ENCODE results near the gene RAD51AP2.
"Not testable (repeated sequence)": the region's sequence is repeated elsewhere in the genome, so short reads cannot be mapped to it uniquely, and the experiment has no call there.

RAD51AP2 gene

DNA sequence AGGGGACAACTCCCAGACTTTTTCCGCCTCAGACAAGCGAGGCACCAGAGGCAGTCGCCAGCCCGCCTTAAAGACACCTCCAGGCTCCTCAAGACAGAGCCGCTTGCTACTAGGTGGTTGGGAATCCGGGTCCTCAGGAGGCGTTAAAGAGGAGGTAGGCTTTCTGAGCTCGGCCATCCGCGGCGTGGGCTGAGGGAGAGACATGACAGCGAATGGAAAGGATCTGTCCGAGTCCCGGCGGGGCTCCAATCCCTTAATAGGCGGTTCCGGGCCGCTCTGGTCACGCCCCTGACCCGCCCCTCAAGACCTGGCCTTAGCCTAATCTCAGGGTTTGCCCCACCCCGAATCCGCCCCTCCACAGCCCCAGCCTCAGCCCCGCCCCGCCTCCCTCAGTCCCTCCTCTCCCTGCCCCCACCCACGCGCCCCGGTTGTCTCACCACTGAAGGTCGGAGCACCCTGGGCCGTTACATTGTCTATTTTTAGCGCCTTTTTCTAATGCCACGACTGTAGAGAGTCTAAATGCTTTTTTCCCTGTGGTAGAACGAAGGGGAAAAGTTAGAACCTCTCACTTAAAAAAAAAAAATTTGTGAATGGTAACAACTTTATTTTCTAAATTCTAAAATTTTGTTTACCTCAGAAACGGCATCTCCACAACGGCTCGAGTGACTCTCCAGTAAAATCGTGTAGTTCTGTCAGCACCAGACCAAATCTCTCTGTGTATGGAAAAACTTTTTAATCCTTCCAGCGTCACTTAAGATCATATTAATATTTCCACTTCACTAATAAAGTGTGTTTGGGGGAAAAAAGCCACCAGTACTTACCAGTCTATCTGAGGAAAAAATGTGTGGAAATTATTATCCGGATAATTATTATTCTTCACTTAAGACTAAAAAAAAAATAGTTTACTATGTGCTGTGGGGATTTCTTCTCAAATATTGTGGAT is at the start of gene RAD51AP2:
Gene RAD51AP2 (minus strand): TSS at position 229 of the 943 bp plus-strand sequence. CDS start 25 bp downstream, at position 204.
- TF ChIP-seq, protein P1, sequence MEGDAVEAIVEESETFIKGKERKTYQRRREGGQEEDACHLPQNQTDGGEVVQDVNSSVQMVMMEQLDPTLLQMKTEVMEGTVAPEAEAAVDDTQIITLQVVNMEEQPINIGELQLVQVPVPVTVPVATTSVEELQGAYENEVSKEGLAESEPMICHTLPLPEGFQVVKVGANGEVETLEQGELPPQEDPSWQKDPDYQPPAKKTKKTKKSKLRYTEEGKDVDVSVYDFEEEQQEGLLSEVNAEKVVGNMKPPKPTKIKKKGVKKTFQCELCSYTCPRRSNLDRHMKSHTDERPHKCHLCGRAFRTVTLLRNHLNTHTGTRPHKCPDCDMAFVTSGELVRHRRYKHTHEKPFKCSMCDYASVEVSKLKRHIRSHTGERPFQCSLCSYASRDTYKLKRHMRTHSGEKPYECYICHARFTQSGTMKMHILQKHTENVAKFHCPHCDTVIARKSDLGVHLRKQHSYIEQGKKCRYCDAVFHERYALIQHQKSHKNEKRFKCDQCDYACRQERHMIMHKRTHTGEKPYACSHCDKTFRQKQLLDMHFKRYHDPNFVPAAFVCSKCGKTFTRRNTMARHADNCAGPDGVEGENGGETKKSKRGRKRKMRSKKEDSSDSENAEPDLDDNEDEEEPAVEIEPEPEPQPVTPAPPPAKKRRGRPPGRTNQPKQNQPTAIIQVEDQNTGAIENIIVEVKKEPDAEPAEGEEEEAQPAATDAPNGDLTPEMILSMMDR (IDR thresholded peaks at IDR 0.05; ENCODE audit: insufficient read depth, low read length, missing control alignments) = no peak
- DNase-seq (ENCODE audit: low read depth, low spot score) = peak; percentile 1
- ChIA-PET POLR2A (no interaction called here), CTCF (no interaction called here)
- peak within 1 kb of the TSS; percentile 57 for H3K4me3 ChIP-seq (ENCODE audit: low read depth, low read length)

DNA sequence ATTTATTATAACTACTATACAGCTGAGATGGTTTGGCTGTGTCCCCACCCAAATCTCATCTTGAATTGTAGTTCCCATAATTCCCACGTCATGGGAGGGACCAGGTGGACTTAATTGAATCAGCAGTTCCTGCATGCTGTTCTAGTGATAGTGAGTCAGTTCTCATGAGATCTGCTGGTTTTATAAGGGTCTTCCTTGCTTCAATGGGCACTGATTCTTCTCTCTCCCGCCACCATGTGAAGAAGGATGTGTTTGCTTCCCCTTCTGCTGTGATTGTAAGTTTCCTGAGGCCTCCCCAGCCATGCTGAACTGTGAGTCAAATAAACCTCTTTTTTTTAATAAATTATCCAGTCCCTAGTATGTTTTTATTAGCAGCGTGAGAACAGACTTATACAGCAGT is 47.5 kb upstream of the RAD51AP2 start:
- DNase-seq (ENCODE audit: low read depth, low spot score); CTCF ChIA-PET: not testable (repeated sequence)

DNA sequence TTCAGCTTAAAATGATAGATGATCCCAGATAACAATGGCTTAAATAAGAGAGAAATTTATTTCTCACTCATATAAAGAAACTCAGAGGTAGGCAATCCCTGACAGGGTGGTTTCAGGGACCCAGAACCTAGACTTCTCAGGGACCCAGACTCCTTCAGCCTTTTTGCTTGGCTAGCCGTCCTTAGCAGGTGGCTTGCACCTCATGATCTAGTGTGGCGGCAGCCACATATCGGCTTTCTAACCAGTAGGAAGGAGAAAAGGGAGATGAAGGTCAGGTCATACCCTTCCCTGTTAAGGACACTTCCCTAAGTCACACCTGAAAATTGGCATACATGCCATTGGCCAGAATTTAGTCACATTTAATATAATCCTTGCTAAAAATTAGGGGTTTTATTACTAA is 40.6 kb upstream of the RAD51AP2 start:
- no peak overlapping the region for H3K4me3 ChIP-seq (ENCODE audit: low read depth, low read length)
- TF ChIP-seq, protein P1 (IDR thresholded peaks at IDR 0.05; ENCODE audit: insufficient read depth, low read length, missing control alignments) = no peak
- ChIA-PET CTCF (interaction anchor here (1.2 kb wide), 1 partner anchor 15 kb away, joined by 3 read pairs; no protein-coding TSS in a partner anchor), POLR2A (no interaction called here)
- DNase-seq (ENCODE audit: low read depth, low spot score) = no peak

More for the DNA sequence above, 47.5 kb upstream of the RAD51AP2 start:
- H3K4me3 ChIP-seq (ENCODE audit: low read depth, low read length); POLR2A ChIA-PET: not testable (repeated sequence)

DNA sequence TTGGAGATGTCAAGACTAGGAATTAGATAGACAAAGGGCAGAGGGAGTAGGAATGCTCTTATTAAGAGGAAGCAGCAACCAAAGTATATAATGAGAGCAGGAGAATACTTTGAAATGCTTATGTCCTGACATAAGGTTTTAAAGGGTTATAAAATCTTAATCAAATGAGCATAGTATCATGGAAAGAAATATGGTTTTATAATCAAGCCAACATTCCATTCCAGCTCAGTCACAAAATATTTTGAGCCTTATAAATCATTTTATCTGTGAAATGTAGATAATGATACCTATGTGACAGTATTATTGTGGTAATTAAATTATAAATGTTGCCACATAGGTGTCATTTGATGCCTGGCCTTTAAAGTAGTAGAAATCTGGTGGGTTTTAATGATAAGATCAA is 39.8 kb upstream of the RAD51AP2 start:
- TF ChIP-seq, protein P1 (IDR thresholded peaks at IDR 0.05; ENCODE audit: insufficient read depth, low read length, missing control alignments) = no peak
- H3K4me3 ChIP-seq (ENCODE audit: low read depth, low read length) = no peak overlapping the region
- ChIA-PET CTCF (interaction anchor here (1.2 kb wide), 1 partner anchor 14 kb away, joined by 3 read pairs; no protein-coding TSS in a partner anchor), POLR2A (no interaction called here)
- no peak for DNase-seq (ENCODE audit: low read depth, low spot score)

DNA sequence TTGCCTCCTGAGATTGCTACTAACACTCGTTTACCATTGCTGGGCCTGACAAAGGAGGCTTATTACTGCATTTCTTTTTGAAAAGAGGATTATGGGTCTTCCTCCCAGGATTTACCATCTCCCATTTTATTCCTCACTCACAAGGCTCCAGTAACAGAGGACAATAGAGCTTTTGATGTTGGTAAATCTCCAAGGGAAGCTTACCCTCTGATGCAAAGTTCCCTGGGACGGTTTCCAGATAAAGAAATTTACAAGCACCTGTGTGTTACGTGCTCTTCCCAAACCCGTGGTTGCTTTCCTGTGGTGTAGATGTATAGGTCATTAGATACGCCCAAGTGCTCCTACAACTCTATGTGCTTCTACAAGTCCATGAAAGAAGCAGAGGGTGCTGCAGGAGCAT is 39.4 kb upstream of the RAD51AP2 start:
- ChIA-PET CTCF (interaction anchor here (1.2 kb wide), 1 partner anchor 14 kb away, joined by 3 read pairs; no protein-coding TSS in a partner anchor), POLR2A (no interaction called here)
- TF ChIP-seq, protein P1 (IDR thresholded peaks at IDR 0.05; ENCODE audit: insufficient read depth, low read length, missing control alignments) = no peak
- DNase-seq (ENCODE audit: low read depth, low spot score) = no peak
- no peak overlapping the region for H3K4me3 ChIP-seq (ENCODE audit: low read depth, low read length)

DNA sequence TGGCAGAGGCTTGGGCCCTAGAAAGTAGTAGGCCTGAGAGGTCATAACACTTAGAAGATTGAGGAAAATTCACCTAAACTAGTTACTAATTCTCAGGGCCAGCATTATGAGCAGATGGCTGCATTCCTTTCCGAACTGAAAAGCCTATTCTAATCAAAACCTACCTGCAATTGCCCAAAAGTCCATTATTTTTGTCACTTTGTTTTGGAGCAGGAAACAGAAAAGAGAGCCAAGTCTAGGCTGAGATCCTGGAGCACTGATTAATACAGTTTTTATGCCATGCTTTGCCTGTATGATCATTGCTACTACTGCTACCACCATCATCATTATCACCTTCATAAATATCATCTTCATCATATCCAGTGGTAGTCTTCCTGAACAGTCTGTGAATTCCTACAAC is 36.9 kb upstream of the RAD51AP2 start:
- POLR2A ChIA-PET = no interaction called here
- CTCF ChIA-PET = no interaction called here
- no peak for DNase-seq (ENCODE audit: low read depth, low spot score)
- H3K4me3 ChIP-seq (ENCODE audit: low read depth, low read length) = no peak overlapping the region
- TF ChIP-seq, protein P1 (IDR thresholded peaks at IDR 0.05; ENCODE audit: insufficient read depth, low read length, missing control alignments) = no peak
